ENCODE measurements around the gene EPAS1.

The EPAS1 gene

GRCh38 chr2:46273225-46273863 is 23.9 kb upstream of the EPAS1 start:
- DNase-seq (ENCODE audit: low read depth in 2 of 2) = no peak

GRCh38 chr2:46273919-46274318 is 23.3 kb upstream of the EPAS1 start:
- no peak for DNase-seq (ENCODE audit: low read depth in 2 of 2)

- DNase-seq (ENCODE audit: low read depth in 2 of 2) = no peak
Observed at GRCh38 chr2:46274586-46274985, 22.6 kb upstream of the EPAS1 start.

GRCh38 chr2:46275995-46276394 is 21.2 kb upstream of the EPAS1 start:
- no peak for DNase-seq (ENCODE audit: low read depth in 2 of 2)

DNA sequence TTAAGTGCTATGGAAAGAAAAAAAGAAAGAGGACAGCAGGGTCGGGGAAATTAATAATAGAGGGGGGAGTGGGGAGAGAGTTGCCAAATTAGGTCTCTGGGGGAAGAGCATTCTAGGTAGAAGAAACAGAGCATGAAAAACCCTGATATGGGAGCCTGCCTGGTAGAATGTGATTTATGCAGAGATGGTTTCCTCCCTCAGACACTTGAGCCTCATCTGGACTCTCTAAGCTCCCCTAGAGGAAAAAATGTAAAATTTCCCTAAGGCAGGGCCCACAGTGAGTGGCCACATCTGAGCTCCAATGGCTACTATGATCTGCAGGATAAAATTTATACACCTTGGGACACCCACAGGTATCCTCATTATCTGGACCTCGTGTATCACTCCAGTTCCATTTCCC is 20.6 kb upstream of the EPAS1 start:
- DNase-seq (ENCODE audit: low read depth in 2 of 2) = no peak

- DNase-seq (ENCODE audit: low read depth in 2 of 2) = no peak
Observed at GRCh38 chr2:46277431-46278190, 19.6 kb upstream of the EPAS1 start.

GRCh38 chr2:46278952-46279351 is 18.3 kb upstream of the EPAS1 start:
- DNase-seq (ENCODE audit: low read depth in 2 of 2) = no peak

DNA sequence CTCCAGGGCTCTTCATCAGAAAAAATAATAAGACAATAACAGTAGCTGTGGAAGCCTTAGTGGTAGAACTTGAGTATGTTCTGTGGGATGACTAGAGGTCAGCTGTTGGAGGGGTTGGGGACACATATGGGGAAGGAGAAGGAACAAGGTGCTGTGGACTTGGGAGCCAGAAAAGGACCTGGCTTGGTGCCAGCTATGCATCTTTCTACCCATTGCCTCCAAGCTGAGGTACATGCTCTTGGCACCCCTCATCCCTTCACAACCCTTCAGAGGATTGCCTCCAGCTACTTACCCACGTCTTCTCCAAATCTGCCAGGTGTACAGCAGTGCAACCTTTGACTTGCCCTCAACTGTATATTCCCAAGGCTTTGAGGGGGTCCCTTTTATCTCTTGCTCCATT is 15.3 kb upstream of the EPAS1 start:
- DNase-seq (ENCODE audit: low read depth in 2 of 2) = no peak

DNA sequence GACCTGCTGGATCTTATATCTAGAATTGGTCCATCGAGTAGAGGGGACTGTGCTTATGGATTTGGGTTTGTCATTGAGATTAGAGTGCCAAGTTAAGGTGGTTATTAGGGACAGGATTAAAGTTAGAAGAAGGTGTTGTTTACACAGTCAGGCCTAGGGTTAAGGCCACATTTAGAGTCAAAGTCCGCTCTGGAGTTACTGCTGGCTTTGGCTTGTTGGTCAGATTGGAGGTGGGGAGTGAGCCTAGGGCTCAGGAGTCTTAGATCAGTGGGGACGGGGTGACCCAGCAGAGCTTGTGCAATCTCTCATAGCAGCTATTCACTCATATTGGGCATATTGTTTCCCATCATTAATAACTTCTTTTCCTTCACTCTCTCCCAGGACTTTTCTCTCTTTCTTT is 13.5 kb upstream of the EPAS1 start:
- no peak for DNase-seq (ENCODE audit: low read depth in 2 of 2)

DNA sequence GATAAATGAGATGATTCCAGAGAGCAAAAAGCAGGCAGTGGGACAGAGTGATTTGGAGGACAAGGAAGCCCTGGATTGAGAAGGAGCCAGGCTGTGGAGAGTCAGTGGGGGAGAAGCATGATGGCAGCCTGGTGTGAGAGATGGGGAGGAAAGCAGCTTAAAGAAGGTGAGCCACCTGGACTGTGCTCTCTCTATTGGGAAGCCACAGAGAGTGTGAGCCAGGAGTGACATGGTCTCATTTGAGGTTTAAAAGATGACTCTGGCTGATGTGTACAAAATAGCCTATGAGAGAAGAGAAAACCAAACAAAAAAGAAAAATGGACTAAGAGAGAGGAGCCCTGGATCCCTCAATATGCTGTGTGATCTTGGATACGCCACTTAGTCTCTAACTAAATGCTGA is 12.9 kb upstream of the EPAS1 start:
- no peak for DNase-seq (ENCODE audit: low read depth in 2 of 2)

GRCh38 chr2:46284796-46285195 is 12.4 kb upstream of the EPAS1 start:
- no peak for DNase-seq (ENCODE audit: low read depth in 2 of 2)

- no peak for DNase-seq (ENCODE audit: low read depth in 2 of 2)
Observed at GRCh38 chr2:46286715-46287114, 10.5 kb upstream of the EPAS1 start.

DNA sequence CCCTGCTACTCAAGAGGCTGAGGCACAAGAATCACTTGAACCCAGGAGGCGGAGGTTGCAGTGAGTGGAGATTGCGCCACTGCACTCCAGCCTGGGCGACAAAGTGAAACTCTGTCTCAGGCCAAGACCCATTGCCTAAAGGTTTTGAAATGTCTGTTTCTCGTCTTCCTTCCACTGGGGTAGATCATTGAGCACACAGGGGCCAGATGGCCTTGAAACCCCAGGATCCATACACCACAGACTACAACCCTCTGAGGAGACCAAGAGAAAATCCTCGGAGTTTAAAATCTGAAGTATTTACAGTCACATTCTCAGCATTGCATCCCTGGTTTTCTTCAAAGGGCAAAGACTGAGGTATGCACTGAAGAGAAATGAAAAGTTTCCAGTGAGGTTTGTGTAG is 7.1 kb upstream of the EPAS1 start:
- no peak for DNase-seq (ENCODE audit: low read depth in 2 of 2)

DNA sequence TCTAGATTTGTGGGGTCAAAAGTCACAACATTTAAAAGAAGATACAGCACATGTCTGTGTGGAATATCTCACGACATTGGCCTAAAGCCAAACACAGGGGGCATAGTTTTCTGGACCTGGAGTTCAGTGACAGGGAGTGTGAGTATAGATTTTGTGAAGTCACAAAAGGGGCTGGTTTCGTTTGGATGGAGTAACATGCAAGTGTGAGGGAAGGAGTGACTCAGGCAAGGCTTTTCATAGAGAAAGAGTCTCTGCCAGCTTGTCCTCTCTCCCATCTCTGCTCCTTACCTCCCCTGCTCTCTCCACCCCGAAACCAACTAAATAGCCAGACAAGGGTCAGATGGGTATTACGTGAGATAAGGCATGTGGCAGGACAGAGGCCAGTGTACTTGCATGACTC is 3.7 kb upstream of the EPAS1 start:
- DNase-seq (ENCODE audit: low read depth in 2 of 2) = no peak

- no peak for DNase-seq (ENCODE audit: low read depth in 2 of 2)
Observed at GRCh38 chr2:46294176-46294836, 2.9 kb upstream of the EPAS1 start.

DNA sequence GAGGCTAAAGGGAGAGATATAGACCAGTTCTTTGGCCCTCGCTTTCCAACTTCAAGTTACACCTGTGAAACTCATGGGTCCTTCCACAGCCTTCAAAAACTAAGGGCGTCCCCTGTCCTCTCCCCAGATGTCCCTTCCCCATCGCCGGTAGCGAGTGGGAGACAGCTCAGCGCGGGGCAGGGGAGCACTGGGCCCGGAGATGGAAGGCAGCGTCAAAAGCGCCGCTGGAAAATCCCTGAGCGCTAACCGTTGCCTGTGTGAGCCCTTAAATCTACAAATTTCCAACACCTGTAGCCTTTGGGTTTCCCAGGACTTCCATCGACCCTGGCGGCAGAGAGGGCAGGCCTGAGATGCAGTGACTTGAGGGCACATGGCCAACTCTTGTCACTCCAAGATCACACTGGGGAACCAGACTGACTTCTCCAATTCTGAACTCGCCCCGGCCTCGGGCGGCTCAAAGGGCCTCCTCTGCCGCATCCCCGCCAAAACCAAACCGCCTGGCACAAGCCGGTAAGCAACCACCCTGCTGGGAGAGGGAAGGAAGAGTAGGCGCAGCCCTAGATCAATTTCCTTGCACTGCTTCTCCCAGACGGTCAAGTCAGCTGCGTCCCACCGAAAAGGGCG is 879 bp upstream of the EPAS1 start:
- no peak for DNase-seq (ENCODE audit: low read depth in 2 of 2)

- DNase-seq (ENCODE audit: low read depth in 2 of 2) = peak in 1 of 2 donors; percentile 52
Observed at GRCh38 chr2:46297546-46298271, 502 bp downstream of the EPAS1 start.

DNA sequence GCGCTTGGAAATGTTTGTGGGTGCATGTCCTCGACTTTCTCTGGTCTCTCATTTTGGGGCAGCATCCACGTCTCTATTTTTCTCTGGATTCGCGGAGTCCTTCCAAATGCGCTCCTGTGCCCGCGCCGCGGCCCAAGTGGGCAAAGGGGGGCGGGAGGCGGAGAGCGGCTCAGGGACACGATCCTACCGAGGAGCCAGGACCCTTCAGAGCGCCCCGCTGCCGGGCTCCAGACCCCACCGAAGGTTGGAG is 990 bp downstream of the EPAS1 start:
- no peak for DNase-seq (ENCODE audit: low read depth in 2 of 2)

GRCh38 chr2:46298522-46299353 is 1.5 kb downstream of the EPAS1 start:
- DNase-seq (ENCODE audit: low read depth in 2 of 2) = no peak

DNA sequence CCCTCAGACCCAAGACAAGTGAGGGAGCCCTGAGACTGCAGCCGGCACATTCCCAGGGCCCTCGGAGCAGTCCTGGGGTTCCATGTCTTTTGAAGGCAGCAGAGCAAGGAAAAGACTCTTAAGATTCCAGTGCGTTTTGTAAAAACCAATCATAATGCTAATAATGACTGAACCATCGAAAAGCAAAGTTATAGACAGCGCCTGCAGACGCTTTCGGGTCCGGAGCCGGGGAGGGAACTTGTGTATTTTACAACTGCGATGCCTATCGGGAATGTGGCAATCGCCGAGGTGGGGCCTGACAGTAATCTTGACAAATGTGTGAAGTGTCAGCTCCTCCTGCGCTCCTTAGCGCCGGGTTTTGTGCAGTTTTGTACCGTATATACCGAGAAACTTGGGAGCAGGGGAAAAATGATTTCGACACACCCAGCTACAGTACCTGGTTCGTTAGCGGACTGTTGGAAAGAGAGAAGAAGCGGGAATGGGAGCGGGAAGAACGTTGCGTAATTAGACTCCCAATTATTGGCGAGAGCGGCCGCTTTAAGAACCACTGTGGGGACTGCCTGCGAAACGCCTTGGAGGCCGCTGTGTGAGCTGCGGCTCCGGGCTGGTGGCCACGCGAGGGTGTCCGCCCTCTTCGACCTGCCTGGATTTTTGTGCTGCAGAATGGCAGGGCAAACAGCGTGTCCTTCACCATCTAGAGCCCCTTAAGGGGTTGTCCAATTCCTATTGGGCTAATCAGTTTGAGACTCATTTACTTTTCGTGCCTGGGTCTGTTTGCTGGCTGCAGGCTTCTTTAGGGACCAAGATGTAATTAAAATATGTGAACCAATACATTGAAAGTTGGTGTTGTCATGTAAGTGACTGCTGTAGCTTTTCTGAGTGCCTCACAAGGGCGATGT is 2.4 kb downstream of the EPAS1 start:
- no peak for DNase-seq (ENCODE audit: low read depth in 2 of 2)
